Esophagus squamous epithelium (tissue), 4 donors: ENCODE results near the gene MS4A2.

ENCODE experiments used
- CTCF ChIP-seq, 6 experiments: fragments of 450-650 bp in 4 of 6; fragments of 200-600 bp in 2 of 6; sonication (generic) in 2 of 6; IDR thresholded peaks; one replicate each; pipeline ENCODE4 v1.5.1; 2016 to 2019; ENCODE audit warnings: antibody characterized with exemption in 6 of 6, mild to moderate bottlenecking in 4 of 6, moderate library complexity in 4 of 6
- POLR2A ChIP-seq, 4 donors: fragments of 450-650 bp; IDR thresholded peaks; one replicate each; pipeline ENCODE4 v1.6.1; 2017; ENCODE audit warnings: antibody characterized with exemption in 4 of 4, mild to moderate bottlenecking in 4 of 4, moderate library complexity in 3 of 4

DNA sequence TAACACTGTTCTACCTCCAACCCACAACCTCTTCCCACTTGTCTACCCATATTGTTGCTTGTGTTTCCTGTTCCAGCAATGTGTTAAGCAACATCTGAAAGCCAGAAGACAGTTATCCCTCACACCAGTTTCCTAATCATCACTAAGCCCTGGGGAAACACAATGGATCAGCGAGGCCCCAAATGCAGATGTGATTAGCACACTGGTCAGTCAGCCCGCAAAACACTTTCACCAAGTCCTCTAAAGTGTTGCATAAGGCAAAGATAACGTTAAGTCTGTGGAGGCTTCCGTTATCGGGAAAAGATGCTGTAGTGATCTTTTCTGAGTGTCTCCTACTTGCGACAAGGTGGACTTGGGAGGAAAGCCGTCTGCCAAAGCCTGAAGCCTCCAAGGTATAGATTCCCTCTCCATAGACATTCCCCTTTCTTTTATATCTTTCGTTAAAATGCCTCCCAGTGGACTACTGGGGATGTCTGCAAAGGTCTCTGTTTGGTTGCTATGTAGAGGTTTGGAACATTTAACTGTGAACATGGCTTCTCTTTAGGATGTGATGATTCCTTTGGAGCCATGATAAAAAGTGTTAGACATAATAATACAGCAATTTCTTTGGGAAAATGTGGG lies 32.0 kb upstream of the MS4A2 start, which contains the start of gene MS4A3:
- TF ChIP-seq CTCF (IDR thresholded peaks at IDR 0.05) = no peak
- TF ChIP-seq POLR2A (IDR thresholded peaks at IDR 0.05) = no peak
